Fibroblast of skin of right quadriceps (primary cell): ENCODE measurements around the gene SLC29A1.
"Not testable (repeated sequence)": the region's sequence is repeated elsewhere in the genome, so short reads cannot be mapped to it uniquely, and the experiment has no call there.

Source experiments
- DNase-seq: peaks from one replicate; pipeline ENCODE4 v3.0.0-alpha.2; 2013

The SLC29A1 gene

GRCh38 chr6:44223319-44224028 is at the start of gene SLC29A1:
SLC29A1 (plus strand) TSS chr6:44223595; CDS start chr6:44227314, 3,719 bp downstream.
- DNase-seq = peak; percentile 48

DNA sequence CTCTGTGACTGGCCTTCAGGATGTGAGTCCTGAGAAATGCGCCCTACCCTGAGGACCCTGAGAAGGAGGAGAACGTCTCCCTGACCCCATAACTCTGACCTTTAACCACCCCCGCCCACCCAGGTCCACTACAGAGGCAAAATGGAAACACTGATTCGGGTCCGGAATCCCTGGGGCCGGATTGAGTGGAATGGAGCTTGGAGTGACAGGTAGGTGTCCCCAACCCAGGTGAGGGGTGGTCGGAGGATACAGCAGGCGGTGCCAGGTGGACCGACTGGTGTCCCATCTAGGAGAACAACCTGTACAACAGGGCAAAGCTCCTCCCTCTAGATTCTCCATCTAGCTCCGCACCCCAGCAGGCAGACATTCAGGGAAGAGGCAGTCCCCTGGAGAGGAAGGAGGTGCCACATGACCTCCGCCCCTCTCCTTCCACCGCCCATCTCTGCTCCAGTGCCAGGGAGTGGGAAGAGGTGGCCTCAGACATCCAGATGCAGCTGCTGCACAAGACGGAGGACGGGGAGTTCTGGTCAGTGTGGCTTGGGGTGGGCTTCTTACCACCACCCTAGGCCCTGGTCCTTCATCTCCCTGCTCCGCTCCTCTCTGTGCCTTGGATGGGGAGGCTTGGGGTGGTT is 47.1 kb upstream of the SLC29A1 start:
- DNase-seq = no peak

GRCh38 chr6:44176762-44177509 is 46.5 kb upstream of the SLC29A1 start:
- DNase-seq = no peak

- peak; percentile 26 for DNase-seq
These were observed 45.5 kb upstream of the SLC29A1 start for GRCh38 chr6:44177691-44178423.

DNA sequence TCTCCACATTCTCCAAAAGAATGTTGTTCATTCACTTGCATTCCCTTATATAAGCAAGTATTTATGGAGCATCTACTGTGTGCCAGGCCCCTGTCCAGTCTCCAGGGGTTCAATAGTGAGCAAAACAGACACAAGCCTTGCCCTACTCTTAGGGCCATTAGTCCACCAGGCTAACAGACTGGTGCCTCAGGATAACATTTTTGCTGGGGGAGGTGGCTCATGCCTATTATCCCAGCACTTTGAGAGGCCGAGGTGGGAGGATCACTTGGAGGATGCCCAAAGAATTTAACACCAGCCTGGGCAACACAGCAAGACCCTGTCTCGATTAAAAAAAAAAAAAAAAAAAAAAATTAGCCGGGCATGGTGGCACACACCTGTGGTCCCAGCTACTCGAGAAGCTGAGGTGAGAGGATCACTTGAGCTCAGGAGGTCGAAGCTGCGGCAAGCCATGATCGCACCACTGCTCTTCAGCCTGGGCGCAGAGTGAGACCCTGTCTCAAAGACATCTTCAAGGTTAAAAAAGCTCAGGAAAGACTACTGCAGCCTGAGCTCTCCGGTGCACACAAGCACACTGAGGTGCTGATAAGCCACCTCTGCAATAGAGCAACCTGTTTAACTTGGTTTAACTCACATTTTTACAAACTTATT is 44.8 kb upstream of the SLC29A1 start:
- no peak for DNase-seq

DNA sequence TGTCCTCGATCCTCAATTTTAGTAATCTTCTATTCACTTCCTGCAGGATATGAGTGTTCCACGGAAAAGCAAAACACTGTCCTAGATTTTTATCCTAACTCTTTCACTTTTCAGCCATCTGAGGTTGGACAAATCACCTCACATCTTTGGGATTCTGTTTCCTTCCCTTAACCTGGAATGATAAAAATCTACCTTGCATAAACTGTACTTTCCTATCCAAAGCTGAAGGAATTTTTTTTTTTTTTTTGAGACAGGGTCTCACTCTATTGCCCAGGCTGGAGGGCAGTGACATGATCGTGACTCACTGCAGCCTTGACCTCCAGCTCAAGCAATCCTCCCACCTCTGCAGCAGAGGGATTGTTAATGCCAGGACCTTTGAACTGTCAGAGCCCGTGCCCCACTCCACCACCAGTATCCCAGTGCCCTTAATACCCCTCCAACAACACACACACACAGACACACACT is 44.3 kb upstream of the SLC29A1 start:
- DNase-seq = no peak

- no peak for DNase-seq
These were observed 43.7 kb upstream of the SLC29A1 start for GRCh38 chr6:44179648-44180047.

- no peak for DNase-seq
These were observed 43.0 kb upstream of the SLC29A1 start for GRCh38 chr6:44180406-44180805.

- no peak for DNase-seq
These were observed 42.5 kb upstream of the SLC29A1 start for GRCh38 chr6:44180886-44181285.

DNA sequence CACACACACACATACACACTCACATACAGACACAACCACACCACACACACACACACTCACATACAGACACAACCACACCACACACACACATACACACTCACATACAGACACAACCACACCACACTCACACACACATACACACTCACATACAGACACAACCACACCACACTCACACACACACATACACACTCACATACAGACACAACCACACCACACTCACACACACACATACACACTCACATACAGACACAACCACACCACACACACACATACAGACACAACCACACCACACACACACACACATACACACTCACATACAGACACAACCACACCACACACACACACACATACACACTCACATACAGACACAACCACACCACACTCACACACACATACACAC is 41.6 kb upstream of the SLC29A1 start:
- DNase-seq = not testable (repeated sequence)

- DNase-seq = no peak
These were observed 40.4 kb upstream of the SLC29A1 start for GRCh38 chr6:44182911-44183390.

DNA sequence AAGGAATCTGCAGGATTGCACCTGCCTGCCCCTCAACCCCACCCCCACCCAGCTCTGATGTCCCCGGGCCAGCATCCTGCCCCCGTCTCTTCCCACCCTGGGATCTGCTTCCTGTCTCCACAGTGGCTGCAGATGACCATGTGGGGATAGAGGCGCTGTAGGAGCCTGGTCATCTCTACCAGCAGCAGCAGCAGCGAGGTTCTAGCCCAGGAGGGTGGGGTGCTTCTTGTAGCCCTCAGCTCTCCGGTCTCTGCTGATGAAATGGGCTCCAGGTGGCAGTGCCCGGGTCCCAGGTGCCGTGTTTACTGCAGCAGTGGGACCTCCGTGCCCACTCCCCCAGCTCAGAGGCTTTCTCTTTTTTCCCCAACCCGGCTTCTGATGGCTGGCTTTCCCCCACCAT is 39.6 kb upstream of the SLC29A1 start:
- DNase-seq = no peak

GRCh38 chr6:44185356-44185755 is 38.0 kb upstream of the SLC29A1 start:
- DNase-seq = not testable (repeated sequence)

- DNase-seq = no peak
These were observed 37.3 kb upstream of the SLC29A1 start for GRCh38 chr6:44185953-44186634.

GRCh38 chr6:44186635-44187025 is 36.8 kb upstream of the SLC29A1 start:
- DNase-seq = no peak

DNA sequence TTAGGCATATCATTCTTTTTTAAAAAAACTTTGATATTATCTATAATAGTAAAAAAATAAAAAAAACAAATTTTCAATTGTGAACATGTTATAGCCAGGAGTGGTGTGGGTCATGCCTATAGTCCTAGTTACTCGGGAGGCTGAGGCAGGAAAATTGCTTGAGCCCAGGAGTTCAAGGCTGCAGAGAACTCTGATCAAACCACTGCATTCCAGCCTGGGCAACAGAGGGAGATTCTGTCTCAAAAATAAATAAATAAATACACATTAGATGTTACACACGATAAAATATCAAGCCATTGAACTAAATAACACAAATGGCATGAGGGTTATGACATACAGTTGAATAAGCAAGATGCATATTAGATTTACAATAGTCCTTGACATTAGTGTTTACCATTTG is 34.6 kb upstream of the SLC29A1 start:
- no peak for DNase-seq

DNA sequence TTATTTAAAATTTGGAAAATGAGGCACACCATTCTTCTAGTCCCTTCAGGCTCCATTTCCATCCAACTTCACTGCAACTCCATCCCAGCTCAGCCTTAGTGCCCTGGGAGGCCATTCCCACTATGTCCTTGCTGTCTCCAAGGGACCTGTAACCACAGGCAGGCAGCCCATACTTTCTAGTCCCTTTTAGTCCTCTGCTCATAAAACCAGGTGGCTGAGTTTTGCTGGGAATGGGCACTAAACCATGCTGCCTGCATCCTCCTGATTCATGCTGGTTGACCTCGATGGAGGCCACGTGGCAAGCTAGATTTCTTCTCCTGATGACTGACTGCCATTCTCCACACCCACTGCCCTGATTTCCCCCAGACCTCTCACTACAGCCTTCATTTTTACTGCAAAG is 34.1 kb upstream of the SLC29A1 start:
- no peak for DNase-seq

DNA sequence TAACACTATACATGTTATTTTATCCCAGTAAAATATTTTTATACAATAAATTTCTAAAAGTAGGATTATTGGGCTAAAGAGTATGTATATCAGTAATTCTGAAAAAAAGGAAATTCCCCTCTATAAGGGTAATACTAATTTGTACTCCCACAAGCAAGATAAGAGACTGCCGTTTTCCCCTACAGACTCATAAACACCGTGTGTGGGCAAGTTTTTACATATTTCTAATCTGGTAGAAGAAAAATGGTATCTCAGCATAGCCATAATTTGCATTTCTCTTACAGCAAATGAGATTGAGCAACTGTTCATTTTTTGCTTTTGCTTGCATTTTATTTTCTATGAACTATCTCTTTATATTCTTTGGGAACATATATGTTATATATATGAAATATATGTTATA is 32.7 kb upstream of the SLC29A1 start:
- no peak for DNase-seq

GRCh38 chr6:44192428-44193041 is 30.9 kb upstream of the SLC29A1 start:
- no peak for DNase-seq

GRCh38 chr6:44193307-44193910 is 30.0 kb upstream of the SLC29A1 start:
- no peak for DNase-seq

DNA sequence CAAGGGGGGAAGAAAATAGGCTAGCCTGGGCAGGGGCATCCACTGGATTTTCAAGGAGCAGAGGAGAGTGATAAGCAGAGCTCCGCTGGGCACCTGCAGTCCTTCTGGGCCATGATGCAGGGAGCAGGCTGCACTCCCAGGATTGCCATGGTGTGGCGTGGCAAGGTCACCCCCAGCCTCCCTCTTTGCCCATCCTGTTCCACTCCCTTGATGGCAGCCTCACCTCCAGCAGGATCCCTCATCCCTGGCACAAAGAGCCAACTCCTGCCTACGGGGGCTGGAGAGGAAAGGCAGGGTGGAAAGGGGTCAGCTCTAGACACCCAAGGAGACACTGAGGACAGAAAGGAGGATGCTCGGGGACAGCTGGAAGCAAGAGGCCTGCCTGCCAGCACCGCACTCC is 29.1 kb upstream of the SLC29A1 start:
- DNase-seq = no peak
